HepG2 (cell line): ENCODE data around the gene THSD8. TPM values are rescaled to one million over a fixed set of nuclear protein-coding genes. Genes with fewer than 3 reads are reported as not detected.

Experiments
- ATAC-seq: fragments of 200-7000 bp; cut with Tn5 transposase; 3 replicates; pipeline ENCODE4 v1.9.1; 2020; ENCODE audit warnings: mild to moderate bottlenecking, moderate library complexity
- BruUV-seq: library from RNA; stranded (reverse); fragments of 400-500 nt; replicated peaks from 2 replicates; lab custom pipeline; 2021; lab: Mats Ljungman, UMichigan
- CTCF ChIA-PET: fragments of 300-600 bp; formaldehyde crosslinking; extraction: SDS; loops from one replicate; lab custom pipeline; 2021; ENCODE audit warnings: low total read pairs, inconsistent platforms, low intra/inter-chr PET ratio; lab: Yijun Ruan, JAX
- POLR2A ChIA-PET: fragments of 350-600 bp; sonication (Branson Sonifier 250); formaldehyde crosslinking; loops from one replicate; lab custom pipeline; 2020; ENCODE audit warnings: antibody characterized with exemption, inconsistent platforms; lab: Yijun Ruan, JAX
- DNase-seq: peaks from one replicate; pipeline ENCODE4 v3.0.0-alpha.2; 2015; ENCODE audit warnings: low spot score
- FAIRE-seq: peaks from 3 replicates; lab custom pipeline; 2011; peaks lifted over from hg19 to GRCh38; lab: Jason Lieb, UNC
- H2AFZ ChIP-seq: one replicate; pipeline ENCODE4 v1.6.1; 2011; ENCODE audit warnings: low read length, inconsistent platforms
- H3K27ac ChIP-seq: fragments of 300-600 bp; 3 replicates; pipeline ENCODE4 v1.8.0; 2011; ENCODE audit warnings: mixed run types, mild to moderate bottlenecking, mixed read lengths, low read length, inconsistent platforms; ENCODE audit not compliant: insufficient read depth; ENCODE audit errors: extremely low read length
- H3K27me3 ChIP-seq, 2 experiments: fragments of 200-600 bp in 1 of 2; 2 replicates in 1 of 2; 3 replicates in 1 of 2; pipeline versions ENCODE4 v1.6.0 to v1.8.0; 2011; ENCODE audit warnings: low read length in 2 of 2, mild to moderate bottlenecking in 2 of 2, moderate library complexity in 2 of 2, inconsistent platforms in 1 of 2; ENCODE audit not compliant: insufficient read depth in 2 of 2, control insufficient read depth in 1 of 2
- H3K36me3 ChIP-seq, 2 experiments: fragments of 200-600 bp in 1 of 2; replicated peaks in 1 of 2; 2 replicates in 1 of 2; 3 replicates in 1 of 2; pipeline versions ENCODE4 v1.5.1 to v1.8.0; 2011; ENCODE audit warnings: low read length in 2 of 2, inconsistent platforms in 1 of 2; ENCODE audit not compliant: insufficient read depth in 2 of 2, control insufficient read depth in 1 of 2
- H3K4me1 ChIP-seq: 2 replicates; pipeline ENCODE4 v1.5.1; 2012; ENCODE audit warnings: low read length, inconsistent platforms; ENCODE audit not compliant: insufficient read depth
- H3K4me2 ChIP-seq: 2 replicates; pipeline ENCODE4 v1.6.0; 2011; ENCODE audit warnings: low read depth, low read length, inconsistent platforms
- H3K4me3 ChIP-seq, 3 experiments: fragments of 200-600 bp in 1 of 3; sonication (generic), shearing (Covaris generic) in 1 of 3; replicated peaks in 1 of 3; 2 replicates each; pipeline ENCODE4 v1.5.1; 2011 to 2016; ENCODE audit warnings: low read length in 3 of 3, inconsistent platforms in 2 of 3, low read depth in 2 of 3, mild to moderate bottlenecking in 2 of 3, control low read depth in 1 of 3, mixed read lengths in 1 of 3; ENCODE audit not compliant: insufficient read depth in 1 of 3
- H3K79me2 ChIP-seq: one replicate; pipeline ENCODE4 v1.6.1; 2011; ENCODE audit warnings: low read length, inconsistent platforms; ENCODE audit not compliant: insufficient read depth
- H3K9ac ChIP-seq: 2 replicates; pipeline ENCODE4 v1.6.0; 2011; ENCODE audit warnings: mild to moderate bottlenecking, low read depth, low read length, inconsistent platforms; ENCODE audit not compliant: insufficient read depth
- H3K9me3 ChIP-seq: 2 replicates; pipeline ENCODE4 v1.5.1; 2012; ENCODE audit warnings: mild to moderate bottlenecking, low read length
- H4K20me1 ChIP-seq: 2 replicates; pipeline ENCODE4 v1.6.0; 2011; ENCODE audit warnings: inconsistent platforms, mild to moderate bottlenecking, low read length, moderate library complexity; ENCODE audit not compliant: insufficient read depth
- ATF7 ChIP-seq, 2 experiments: fragments of 450-650 bp in 1 of 2; sonication (generic) in 1 of 2; formaldehyde crosslinking in 1 of 2; IDR thresholded peaks; 2 replicates each; pipeline versions ENCODE4 v1.4.0 to v1.6.1; 2016 to 2020; ENCODE audit warnings: antibody characterized with exemption in 1 of 2, mild to moderate bottlenecking in 1 of 2, missing genetic modification reagents in 1 of 2
- HIVEP1 ChIP-seq: sonication (generic); formaldehyde crosslinking; IDR thresholded peaks from 2 replicates; pipeline ENCODE4 v1.4.0; 2020; ENCODE audit warnings: mild to moderate bottlenecking, missing genetic modification reagents
- NR2F6 ChIP-seq, 2 experiments: IDR thresholded peaks; 2 replicates each; pipeline ENCODE4 v1.6.1; 2016; ENCODE audit warnings: antibody characterized with exemption in 1 of 2, mild to moderate bottlenecking in 1 of 2
- ZNF12 ChIP-seq: sonication (generic); formaldehyde crosslinking; IDR thresholded peaks from 2 replicates; pipeline ENCODE4 v1.5.0; 2020; ENCODE audit warnings: missing genetic modification reagents
- ZNF121 ChIP-seq: sonication (generic); formaldehyde crosslinking; IDR thresholded peaks from 2 replicates; pipeline ENCODE4 v1.5.0; 2020; ENCODE audit warnings: mild to moderate bottlenecking, missing genetic modification reagents
- ZNF703 ChIP-seq: sonication (generic); formaldehyde crosslinking; IDR thresholded peaks from 2 replicates; pipeline ENCODE4 v1.5.1; 2020; ENCODE audit warnings: missing genetic modification reagents, mild to moderate bottlenecking, moderate library complexity, borderline replicate concordance
- WGBS: methylation state at CpG from one replicate; pipeline ENCODE4 v1.1.6; 2017; ENCODE audit warnings: low lambda C conversion rate; 5-methylcytosine and 5-hydroxymethylcytosine counted together
- in situ Hi-C: cut with HindIII; loops from 2 replicates; pipeline ENCODE4 v1.10.0; 2017; ENCODE audit warnings: low pct_unique_long_range_greater_than_20kb; ENCODE audit not compliant: extremely low pct_ligation_motif_present
- intact Hi-C: fragments of 100-400 bp; cut with micrococcal nuclease; formaldehyde crosslinking; loops from one replicate; pipeline ENCODE4 v1.10.0; 2022; ENCODE audit not compliant: unreplicated experiment
- polyA plus RNA-seq, 8 experiments: library from polyadenylated mRNA; depleted of rRNA in 3 of 8; stranded (reverse) in 7 of 8; unstranded in 1 of 8; fragments of >200 nt; fragmentation: Illumina TruSeq in 4 of 8; extraction: Trizol in 4 of 8; gene quantifications; 2 replicates each; pipeline versions ENCODE4 v1.2.1 to v1.2.3, GENCODE V29; 2011 to 2016; ENCODE audit warnings: low read depth in 4 of 8, missing spikeins in 1 of 8, mixed read lengths in 1 of 8; ENCODE audit not compliant: insufficient read depth in 1 of 8
- total RNA-seq, 5 experiments: library from RNA; depleted of rRNA; stranded (reverse); fragments of >200 nt; fragmentation: Illumina TruSeq; extraction: Trizol; gene quantifications; 2 replicates each; pipeline ENCODE4 v1.2.3, GENCODE V29; 2016; ENCODE audit warnings: low read depth in 1 of 5
- TF ChIP-seq, protein P1 (sequence below): sonication (generic); formaldehyde crosslinking; IDR thresholded peaks from 2 replicates; pipeline ENCODE4 v1.5.0; 2020; ENCODE audit warnings: mild to moderate bottlenecking, missing genetic modification reagents, moderate library complexity

THSD8 gene
- total and polyA plus RNA-seq, 2 of the 13 experiments (the other 11 are each of a cell fraction or from before 2014, with no cell fraction given), result 4.8 to 14.9 TPM

DNA sequence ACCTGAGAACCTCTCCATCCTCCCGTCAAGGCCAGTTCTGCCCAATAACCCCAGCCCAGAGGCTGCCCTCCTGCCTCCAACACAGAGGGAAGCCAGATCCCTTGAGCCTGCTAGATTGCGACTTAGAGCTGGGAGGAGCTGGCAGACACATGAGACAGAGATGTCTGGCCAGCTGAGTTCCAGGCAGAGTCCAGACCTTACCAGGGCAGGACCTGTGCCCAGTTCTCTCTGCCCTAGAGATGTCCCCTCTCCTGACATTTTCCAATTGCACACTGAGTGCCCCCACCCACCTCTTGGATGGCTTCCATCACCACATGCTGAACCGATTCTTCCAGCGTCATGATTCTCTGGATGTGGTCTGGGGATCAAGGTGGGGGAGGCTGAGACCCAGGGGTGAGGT, 29.5 kb upstream of the THSD8 start (continued):
- TF ChIP-seq ZNF703 (no peak), ZNF121 (no peak)

DNA sequence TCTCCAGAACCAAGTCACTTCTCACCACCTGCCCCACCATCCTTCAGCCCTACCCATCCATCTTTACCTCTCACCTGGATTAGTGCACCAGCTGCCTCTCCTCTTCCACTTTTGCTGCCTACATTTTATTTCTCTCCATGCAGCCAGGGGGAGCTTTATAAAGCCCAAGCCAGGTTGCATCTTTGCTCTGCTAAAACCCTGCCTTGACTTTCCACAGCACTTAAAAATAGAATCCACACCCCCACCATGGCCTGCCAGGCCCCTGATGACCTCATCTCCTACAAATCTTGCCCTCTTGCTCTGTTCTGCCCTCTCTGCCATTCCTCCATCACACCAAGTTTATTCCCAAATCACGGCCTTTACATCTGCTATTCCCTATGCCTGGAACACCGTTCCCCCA, 28.3 kb upstream of the THSD8 start:
- FAIRE-seq (peak; percentile 54), ATAC-seq (no peak), DNase-seq (no peak)
- 92% methylated on average over 2 of the region's 2 CpGs for WGBS
- POLR2A ChIA-PET, result interaction anchor here (1.0 to 2.0 kb wide), 2 partner anchors 9 to 17 kb away, joined by 4 to 8 read pairs; partner anchors contain the start of gene JUNB
- no peak overlapping the region for H2AFZ ChIP-seq
- H3K9ac ChIP-seq, result no peak overlapping the region
- TF ChIP-seq ATF7 (IDR thresholded peaks at IDR 0.05) (peak; percentile 73), ATF7 (CRISPR knock-in tag; IDR thresholded peaks at IDR 0.05) (no peak), ZNF12 (CRISPR knock-in tag) (no peak), NR2F6 (IDR thresholded peaks at IDR 0.05) (no peak), NR2F6 (CRISPR knock-in tag; IDR thresholded peaks at IDR 0.05) (no peak), HIVEP1 (CRISPR knock-in tag) (no peak)
- TF ChIP-seq, protein P1, sequence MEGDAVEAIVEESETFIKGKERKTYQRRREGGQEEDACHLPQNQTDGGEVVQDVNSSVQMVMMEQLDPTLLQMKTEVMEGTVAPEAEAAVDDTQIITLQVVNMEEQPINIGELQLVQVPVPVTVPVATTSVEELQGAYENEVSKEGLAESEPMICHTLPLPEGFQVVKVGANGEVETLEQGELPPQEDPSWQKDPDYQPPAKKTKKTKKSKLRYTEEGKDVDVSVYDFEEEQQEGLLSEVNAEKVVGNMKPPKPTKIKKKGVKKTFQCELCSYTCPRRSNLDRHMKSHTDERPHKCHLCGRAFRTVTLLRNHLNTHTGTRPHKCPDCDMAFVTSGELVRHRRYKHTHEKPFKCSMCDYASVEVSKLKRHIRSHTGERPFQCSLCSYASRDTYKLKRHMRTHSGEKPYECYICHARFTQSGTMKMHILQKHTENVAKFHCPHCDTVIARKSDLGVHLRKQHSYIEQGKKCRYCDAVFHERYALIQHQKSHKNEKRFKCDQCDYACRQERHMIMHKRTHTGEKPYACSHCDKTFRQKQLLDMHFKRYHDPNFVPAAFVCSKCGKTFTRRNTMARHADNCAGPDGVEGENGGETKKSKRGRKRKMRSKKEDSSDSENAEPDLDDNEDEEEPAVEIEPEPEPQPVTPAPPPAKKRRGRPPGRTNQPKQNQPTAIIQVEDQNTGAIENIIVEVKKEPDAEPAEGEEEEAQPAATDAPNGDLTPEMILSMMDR (CRISPR knock-in tag), result peak; percentile 30; the same call in 1 of the 2 replicates
- H3K79me2 ChIP-seq, result no peaks in the 10 kb centered on the region
- H3K4me1 ChIP-seq, result peaks cover 17% of the 10 kb centered on the region
- no peak overlapping the region for H3K4me3 ChIP-seq
- no TSS peak for BruUV-seq
- H3K36me3 ChIP-seq, result no peaks in the 10 kb centered on the region
- no peaks in the 10 kb centered on the region for H4K20me1 ChIP-seq
- no peak overlapping the region for H3K4me2 ChIP-seq
- in situ Hi-C loops (loop anchor here (5.0 kb wide), 1 partner anchor 64 kb away; the partner anchor contains the start of gene MAST1), intact Hi-C loops (no loop called here)
- no peak overlapping the region for H3K27ac ChIP-seq
- H3K9me3 ChIP-seq, result no peaks in the 10 kb centered on the region
- CTCF ChIA-PET, result interaction anchor here (1.6 kb wide), 1 partner anchor 23 kb away, joined by 5 read pairs; no protein-coding TSS in a partner anchor
- H3K27me3 ChIP-seq, result no peaks in the 10 kb centered on the region
